ENCODE results near the gene KARS1.
A peak's percentile ranks its signal among the peaks of the same experiment; 100 is the strongest.

KARS1 gene

DNA sequence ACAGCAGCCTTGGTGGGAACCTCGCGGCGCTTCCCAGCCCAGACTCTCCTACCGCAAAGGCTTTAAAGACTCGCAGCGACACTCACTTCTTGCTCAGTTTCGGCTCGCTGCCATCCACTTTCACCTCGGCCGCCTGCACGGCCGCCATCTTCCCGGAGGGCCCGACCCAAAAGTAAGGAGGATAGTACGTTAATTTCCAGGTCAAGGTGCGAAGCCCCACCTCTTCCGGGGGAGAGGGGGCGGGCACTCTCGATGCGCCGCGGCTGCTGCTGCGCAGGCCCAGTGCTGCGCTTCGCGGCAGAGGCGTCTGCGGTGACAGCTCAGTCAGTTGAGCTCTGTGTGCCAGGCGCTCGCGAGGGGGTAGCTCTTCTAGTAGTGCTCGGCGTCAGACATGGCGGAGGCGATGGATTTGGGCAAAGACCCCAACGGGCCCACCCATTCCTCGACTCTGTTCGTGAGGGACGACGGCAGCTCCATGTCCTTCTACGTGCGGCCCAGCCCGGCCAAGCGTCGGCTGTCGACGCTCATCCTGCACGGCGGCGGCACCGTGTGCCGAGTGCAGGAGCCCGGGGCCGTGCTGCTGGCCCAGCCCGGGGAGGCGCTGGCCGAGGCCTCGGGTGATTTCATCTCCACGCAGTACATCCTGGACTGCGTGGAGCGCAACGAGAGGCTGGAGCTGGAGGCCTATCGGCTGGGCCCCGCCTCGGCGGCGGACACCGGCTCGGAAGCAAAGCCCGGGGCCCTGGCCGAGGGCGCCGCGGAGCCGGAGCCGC is at the start of gene KARS1, which contains the start of gene TERF2IP:
Gene KARS1, minus strand, starts transcription at position 174 of the 773 bp plus-strand sequence. Its CDS starts 26 bp downstream, at position 148.
Gene TERF2IP, plus strand, starts transcription at position 282 of the 773 bp plus-strand sequence. Its CDS starts 110 bp downstream, at position 392.
- DNase-seq (ENCODE audit: low spot score) = peak; percentile 97

DNA sequence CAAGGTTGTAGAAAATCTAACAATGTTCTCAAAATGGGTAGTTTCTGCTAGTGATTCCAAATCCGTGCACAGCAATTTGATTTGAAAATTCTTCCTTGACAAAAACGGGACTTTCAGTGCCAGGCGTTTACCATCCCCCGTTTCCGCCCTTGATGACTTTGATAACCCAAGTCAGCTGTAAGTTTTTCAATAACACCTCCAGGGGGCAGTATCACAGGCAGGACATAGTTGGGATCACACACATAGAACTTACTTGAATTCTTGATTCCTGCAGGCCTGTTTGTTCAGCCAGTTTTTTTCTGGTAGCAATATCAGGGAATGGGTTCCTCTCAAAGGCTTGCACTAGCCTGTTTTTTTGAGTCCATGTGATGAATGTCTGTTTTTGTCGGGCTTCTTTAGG is 48.2 kb upstream of the KARS1 start:
- no peak for DNase-seq (ENCODE audit: low spot score)

DNA sequence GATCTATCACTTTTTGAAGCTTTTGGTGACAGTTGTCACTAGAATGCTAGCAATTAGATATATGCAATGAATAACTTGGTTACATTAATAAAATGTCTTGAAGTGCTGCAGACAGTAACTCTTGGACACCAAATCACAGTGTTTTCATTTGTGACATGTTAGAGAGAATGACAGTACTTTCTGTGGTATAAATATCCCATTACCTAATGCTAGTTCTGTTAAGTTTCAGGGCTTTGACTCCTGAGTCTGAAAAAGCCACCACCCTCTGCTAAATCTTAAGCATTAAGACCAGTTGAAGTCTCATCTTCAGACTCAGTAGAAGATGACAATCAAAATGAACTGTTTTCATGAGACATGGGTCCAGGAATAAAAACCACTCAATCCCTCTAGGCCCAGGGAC is 39.9 kb upstream of the KARS1 start:
- no peak for DNase-seq (ENCODE audit: low spot score)

DNA sequence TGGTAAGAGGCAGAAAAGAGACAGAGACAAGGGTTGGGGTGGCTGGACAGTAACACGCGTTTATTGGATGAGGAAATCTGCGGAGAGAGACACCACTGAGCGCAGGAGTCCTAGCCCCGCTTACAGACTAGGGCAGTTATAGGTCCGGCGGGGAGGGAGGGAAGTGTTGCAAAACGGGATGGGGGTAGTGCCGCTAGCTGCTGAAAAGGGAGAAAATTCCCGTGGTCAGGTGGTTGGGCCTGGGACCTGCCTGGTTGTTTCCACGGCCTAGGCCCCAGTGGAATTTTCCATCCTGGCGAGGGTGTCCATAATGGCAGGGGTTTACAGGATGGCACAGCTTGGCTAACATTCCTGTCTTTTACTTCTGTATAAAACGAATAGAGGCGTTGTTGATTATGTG is 34.8 kb upstream of the KARS1 start:
- no peak for DNase-seq (ENCODE audit: low spot score)

DNA sequence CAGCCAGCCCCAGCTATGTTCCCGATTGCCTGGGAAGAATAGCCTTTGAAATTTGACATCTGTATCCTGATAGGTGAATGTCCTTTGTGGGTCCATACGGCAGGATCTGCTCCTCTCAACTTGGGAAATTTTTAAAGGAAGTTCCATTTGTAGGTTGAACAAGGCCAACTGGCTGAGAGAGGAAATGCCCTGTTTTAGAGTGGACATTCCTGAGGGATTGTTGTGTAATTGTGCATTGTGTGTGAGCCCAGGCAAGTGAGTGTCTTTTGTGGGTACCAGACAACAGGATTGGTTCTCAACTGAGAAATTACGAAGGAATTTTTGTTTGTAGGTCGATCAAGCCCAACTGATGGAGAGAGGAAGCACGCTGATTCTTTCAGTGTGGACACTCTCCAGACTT is 31.9 kb upstream of the KARS1 start:
- no peak for DNase-seq (ENCODE audit: low spot score)

DNA sequence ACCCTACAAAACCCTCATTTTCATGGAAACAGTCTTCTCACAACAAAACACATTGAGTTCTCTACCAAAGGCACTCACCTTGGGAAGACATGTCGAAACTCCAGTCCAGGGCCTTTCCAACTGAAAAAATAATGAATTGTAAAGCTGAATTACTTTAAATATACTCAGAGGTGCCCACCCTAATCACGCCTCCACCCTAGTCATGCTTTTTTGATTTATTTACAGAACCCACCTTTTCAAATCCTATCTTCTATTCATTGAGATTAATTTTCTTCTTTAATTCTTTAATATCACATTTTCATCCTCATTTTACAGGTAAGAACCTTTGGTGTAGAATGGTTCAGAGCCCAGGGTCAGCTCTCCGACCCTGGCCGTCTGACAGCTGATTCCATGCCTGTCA is 29.4 kb upstream of the KARS1 start, which contains the start of gene CPHXL2:
Gene CPHXL2, minus strand, starts transcription at position 101 of the 400 bp plus-strand sequence. Its CDS starts 10 bp downstream, at position 91.
- DNase-seq (ENCODE audit: low spot score) = no peak

DNA sequence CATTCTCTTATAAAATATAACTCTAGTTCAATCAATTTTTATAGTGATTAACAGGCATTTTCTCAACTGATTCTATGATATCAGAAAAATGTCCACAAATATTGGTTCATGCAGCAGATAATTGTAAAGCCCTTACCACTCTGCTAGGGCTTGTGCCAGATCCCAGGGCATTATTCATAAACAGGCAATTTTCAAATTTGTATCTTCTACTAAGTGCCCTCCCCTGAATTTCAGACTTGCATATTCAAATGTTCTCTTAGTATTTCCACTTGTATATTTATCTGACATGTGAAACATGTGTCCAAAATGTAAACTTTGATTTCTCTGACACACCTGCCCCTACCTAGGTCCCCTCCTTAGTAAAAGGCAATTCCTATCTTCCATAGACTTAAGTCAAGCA is 20.0 kb upstream of the KARS1 start:
- DNase-seq (ENCODE audit: low spot score) = no peak

DNA sequence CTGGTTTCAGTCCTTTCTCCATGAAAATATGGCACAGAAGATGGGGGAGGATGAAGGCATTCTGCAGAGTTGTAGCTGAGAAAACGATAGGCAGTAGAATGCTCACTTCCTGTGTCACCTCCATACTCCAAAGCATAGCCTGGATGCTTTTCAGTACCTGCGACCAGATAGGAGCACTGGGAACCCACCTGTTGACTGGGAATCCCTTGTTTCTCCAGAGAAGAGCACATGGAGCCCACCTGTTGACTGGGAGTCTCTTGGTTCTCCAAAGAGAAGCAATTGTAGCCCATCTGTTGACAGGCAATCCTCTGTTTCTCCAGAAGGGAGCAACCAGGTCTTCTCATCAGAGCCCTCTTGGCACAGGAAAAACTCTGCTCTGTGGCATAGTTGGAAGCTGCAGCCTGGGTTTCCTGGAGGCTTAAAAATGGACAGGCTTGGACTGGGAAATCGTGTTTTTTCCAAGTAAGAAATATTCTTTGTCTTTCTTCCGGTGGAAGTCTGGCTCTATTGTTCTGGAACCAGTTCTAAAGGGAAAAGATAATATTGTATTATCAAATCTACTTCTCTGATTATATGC is 13.3 kb upstream of the KARS1 start:
- no peak for DNase-seq (ENCODE audit: low spot score)

DNA sequence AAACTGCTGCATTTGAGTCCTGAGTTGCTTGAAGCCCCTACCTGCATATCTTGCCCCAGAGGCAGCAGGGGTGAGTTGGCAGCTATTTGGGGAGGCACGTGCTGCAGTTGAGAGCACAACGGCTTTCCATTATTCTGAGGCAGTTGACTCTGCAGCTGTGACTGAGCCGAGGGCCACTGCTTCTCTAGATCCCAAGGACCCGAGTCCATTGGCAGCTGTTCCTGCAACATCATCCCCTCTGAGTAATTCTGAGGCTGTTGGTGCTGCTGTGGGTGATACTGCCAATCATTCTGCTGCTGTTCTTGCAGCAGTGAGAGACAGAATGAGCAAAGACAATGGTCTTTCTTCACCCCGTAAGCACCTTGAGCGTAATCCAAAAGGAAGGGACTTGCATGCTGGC is 12.9 kb upstream of the KARS1 start:
- DNase-seq (ENCODE audit: low spot score) = peak; percentile 66

DNA sequence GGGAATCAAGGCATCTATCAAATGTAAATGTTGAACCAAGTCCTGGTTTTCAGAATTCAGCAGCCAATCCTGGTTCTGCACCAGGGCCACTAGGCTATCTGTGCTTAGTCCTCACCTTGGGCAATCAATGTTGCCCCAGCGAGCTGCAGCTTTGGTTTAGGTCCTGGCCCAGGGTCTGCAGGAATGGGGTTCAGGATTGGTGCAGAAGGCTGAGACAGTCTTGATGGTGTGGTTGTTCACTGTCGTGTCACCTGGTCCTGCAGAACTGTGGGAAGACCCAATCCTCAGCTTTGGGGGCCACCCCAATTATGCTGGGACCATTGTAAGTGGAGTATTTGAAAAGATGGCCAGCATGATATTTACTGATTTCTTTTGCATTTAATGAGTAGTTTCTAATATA is 10.7 kb upstream of the KARS1 start:
- DNase-seq (ENCODE audit: low spot score) = no peak

DNA sequence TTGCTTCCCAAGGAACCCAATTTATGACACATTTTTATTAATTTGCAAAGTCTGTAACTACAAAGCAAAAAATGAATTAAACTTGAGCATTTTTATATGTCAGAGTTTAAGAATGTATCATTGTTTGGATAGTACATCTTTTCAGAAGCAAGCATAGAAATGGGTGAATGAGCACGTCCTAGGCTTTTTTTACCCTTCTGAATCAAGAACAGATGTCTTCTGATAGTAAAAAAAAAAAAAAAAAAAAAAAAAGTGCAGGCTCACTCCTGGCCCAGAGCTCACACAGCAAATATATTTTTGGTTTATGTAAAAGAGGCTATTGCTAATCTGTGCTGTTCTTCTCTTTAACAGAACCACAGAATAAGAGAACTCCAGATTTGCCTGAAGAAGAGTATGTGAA is 6.5 kb upstream of the KARS1 start:
- no peak for DNase-seq (ENCODE audit: low spot score)

DNA sequence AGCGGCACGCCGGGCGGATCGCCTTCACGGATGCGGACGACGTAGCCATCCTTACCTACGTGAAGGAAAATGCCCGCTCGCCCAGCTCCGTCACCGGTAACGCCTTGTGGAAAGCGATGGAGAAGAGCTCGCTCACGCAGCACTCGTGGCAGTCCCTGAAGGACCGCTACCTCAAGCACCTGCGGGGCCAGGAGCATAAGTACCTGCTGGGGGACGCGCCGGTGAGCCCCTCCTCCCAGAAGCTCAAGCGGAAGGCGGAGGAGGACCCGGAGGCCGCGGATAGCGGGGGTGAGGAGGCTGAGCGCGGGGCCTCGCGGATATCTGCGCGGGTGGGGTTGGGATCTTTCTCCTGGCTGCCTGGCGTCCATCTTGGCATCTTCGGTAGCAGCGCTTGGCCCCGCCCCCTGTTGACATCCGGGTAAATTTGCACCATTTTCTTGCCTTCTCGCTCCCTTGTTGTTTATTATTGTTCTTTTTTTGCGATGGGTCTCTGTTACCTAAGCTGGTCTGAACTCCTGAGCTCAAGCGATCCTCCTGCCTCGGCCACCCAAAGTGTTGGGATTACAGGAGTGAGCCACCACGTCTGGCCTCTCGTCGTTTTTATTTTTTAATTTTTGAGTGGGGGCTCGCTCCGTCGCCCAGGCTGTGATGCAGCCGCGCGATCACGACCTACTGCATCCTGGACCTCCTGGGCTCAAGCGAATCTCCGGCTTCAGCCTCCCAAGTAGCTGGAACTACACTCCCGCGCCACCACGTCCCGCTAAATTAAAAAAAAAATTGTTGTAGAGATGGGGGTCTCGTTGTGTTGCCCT is 1.0 kb upstream of the KARS1 start:
- peak; percentile 88 for DNase-seq (ENCODE audit: low spot score)

DNA sequence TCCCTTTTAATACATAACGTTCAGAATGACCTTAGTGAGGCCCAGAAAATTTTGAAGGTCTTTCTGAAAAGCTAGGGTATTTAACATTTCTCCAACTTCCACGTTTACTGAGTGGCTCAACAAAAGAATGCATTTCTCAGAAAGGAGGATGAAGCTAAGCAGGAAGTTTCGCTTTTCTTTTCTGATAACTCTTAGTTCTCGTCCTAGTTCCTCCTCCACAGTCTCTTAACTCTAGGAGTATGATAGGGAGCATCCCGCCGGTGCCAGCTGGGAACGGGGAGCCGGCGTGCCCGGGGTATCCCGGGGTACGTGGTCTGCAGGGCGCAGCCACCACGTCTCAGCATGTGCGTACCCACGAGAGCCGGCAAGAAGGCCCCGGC is 363 bp downstream of the KARS1 start:
- DNase-seq (ENCODE audit: low spot score) = no peak

DNA sequence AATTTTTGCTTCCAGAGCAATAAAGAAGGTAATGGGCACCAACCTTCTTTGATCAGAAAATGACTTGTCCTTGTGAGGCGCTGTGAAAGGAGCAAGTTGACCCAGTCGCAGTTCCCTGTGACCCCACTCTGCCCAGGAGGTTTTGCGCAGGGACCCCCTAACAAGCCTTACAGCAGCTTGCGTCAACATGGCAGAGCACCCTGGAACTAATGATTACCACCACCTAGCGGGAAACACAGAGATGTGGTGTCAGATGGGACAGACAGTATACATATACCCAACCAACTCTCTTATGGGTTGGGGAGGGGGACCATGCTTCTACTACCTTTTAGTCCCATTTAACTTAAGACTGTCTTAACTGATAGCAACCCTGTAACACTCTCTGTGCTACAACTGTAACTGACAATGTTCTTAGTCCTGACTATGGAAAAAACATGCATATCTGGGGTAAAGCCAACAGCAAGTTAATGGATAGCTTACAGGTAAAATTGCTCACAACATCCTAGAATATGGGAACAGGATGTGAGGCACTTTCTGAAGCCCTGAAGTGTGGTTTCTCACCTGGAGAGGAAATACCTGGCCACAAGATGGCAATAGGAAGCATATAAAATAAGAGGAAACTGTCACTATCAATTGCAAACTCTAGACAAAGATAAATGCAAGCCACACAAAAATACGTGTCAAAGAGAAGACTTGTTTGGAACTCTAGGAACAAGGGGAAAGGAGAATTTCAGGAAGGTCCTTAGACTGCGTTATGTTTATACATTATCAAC is 3.0 kb downstream of the KARS1 start:
- no peak for DNase-seq (ENCODE audit: low spot score)

DNA sequence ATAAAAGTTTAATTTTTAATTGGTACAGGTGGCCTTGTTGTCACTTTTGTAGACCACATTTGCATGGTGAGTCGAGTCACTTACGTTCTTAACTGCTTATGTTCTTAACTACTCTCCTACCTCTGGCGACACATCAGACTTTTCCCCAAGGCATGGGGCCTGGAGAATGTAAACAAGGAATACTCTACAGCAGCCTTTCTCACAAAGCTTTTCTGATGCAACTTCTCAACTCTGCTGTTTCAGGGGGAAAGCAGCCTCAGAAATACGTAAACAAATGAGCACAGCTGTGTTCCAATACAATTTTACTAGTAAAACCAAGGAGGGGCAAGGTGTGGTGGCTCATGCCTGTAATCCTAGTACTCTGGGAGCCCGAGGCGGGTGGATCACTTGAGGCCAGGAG is 6.9 kb downstream of the KARS1 start:
- no peak for DNase-seq (ENCODE audit: low spot score)

DNA sequence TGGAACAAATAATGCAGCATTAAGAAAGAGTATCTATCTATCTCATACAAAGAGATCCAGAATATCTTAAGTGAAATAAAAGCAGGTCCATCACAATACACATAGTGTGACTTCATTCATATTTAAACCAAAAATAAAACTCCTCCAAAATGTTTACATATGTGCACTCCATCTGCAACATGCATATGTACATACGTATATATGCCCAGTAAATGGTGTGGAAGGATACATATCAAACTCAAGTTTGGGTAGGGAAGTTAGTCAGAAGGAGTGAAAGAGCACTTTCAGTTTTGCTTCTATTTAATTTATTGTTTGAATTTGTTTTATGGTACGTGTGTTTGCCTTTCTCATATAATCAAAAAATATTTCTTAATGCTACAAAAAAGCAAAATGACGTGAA is 12.4 kb downstream of the KARS1 start:
- DNase-seq (ENCODE audit: low spot score) = no peak

DNA sequence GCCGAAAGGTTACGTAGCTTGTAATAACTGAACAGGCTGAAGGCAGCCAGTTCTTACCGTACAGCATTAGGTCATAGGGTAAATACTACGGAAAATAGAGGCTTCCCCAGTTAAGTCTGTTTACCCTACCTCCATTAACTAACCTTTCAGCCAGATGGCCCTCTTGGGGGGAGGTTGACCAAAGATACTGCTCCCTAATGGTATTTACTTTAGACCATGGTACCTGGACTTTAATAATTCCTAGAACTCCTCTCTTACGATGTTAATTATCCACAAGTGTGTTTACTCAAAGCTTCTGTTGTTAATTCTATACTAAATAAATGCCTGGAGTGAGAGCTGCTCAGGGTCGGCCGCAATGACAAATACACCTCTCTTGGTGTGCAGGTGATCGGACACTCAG is 14.6 kb downstream of the KARS1 start:
- DNase-seq (ENCODE audit: low spot score) = no peak

DNA sequence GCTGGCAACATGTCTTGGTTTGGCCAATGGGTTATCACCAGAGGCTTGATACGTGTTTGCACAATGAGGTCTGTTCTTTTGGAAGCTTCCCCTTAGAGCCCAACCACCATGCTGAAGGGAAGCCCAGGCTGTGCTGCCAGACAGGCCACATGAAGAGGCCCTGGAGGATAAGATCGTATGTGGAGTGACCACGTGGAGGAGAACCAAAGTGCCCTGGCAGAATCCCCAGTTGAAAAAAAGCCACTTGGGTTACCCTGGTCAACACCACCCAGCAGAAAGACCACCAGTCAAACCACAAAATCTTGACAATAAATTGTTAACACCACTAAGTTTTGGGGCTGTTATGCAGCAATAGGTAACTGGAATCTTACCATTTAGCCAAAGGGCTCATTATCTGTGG is 17.4 kb downstream of the KARS1 start:
- DNase-seq (ENCODE audit: low spot score) = no peak

DNA sequence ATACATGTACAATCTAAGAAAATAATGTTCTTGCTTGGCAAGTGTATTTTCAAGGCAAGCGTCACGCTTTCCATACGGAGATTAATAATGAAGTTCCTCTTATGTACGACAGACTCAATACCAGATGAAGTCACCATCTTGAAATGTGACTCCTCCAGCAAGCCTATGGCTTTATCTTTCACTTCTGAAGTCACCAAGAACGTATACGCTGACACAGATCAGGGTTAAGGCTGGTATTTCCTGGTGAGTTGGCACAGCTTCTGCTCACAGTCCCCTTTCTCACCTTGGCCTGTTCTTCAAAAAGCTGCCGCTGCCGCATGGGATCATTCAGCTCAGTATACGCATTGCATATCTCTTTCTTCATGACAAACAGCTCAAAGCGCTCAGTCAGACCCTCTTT is 18.3 kb downstream of the KARS1 start:
- no peak for DNase-seq (ENCODE audit: low spot score)

DNA sequence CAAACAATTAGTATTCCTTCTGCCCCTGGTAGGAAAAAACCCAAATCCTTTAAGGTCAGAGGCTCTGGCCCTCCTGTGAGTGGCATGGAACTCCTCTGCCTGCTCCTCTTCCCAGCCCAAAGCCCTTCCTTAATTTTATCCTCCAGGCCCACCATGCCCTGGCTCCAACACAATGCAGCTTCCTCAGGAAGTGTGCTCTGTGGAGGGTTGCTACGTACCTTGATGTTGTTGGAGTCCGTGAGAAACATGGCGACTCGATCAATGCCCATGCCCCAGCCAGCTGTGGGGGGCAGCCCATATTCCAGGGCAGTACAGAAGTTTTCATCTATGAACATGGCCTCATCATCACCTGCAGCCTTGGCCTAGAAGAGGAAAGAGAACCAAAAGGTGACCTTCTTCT is 19.1 kb downstream of the KARS1 start:
- DNase-seq (ENCODE audit: low spot score) = no peak

DNA sequence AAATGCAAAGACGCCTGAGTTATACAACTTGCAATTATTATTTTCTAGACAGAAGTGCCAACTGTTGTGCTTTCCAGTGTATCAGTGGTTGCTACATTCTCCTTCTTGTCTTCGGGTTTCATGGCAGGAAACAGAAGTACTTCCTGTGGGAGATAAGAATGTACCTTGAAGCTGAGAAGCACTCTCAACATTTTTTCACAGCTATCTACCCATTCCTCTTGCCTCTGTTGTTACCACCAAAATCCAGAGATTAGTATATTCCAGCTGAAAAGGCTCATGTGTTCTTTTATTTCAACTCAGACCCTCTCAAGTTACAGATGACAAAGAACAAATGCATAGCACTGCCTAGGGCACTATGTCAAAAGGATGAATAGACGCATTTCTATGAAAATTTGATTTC is 19.6 kb downstream of the KARS1 start:
- DNase-seq (ENCODE audit: low spot score) = no peak

DNA sequence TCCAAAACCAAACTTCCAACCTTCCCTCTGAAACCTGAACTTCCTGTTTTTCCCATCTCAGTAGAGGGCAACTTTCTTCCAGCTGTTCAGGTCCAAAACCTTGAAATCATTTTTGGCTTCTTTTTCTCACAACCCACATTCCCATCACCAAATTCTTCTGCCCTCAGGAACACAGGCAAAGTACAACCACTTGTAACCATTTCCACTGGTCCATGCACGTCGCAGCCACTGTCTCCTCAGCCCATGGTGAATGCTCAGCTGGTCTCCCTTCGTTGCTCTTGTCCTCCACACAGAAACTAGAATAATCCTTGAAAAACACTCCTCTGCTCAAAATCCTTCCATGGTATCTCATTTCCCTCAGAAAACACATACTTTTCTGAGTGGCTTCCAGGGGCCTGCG is 20.7 kb downstream of the KARS1 start:
- no peak for DNase-seq (ENCODE audit: low spot score)

Data from Ammon's horn (tissue), 1 donor.